Measurements from ENCODE around the gene DLGAP1.

DLGAP1 gene

GRCh38 chr18:3560755-3561154 is 894.4 kb downstream of the DLGAP1 start:
- no peak for TF ChIP-seq CTCF (conservative IDR thresholded peaks at IDR 0.05; ENCODE audit: control insufficient read depth, insufficient read depth, low read depth, low read length)
- DNase-seq (ENCODE audit: low read depth), result no peak
- H3K4me3 ChIP-seq (ENCODE audit: control insufficient read depth, low read depth, low read length), result no peak overlapping the region

GRCh38 chr18:3554811-3555427 is 900.2 kb downstream of the DLGAP1 start:
- no peak for DNase-seq (ENCODE audit: low read depth)
- TF ChIP-seq CTCF (conservative IDR thresholded peaks at IDR 0.05; ENCODE audit: control insufficient read depth, insufficient read depth, low read depth, low read length), result no peak
- H3K4me3 ChIP-seq (ENCODE audit: control insufficient read depth, low read depth, low read length), result no peak overlapping the region

GRCh38 chr18:3554091-3554601 is 901.0 kb downstream of the DLGAP1 start:
- no peak for DNase-seq (ENCODE audit: low read depth)
- no peak for TF ChIP-seq CTCF (conservative IDR thresholded peaks at IDR 0.05; ENCODE audit: control insufficient read depth, insufficient read depth, low read depth, low read length)
- H3K4me3 ChIP-seq (ENCODE audit: control insufficient read depth, low read depth, low read length), result no peak overlapping the region

- TF ChIP-seq CTCF (conservative IDR thresholded peaks at IDR 0.05; ENCODE audit: control insufficient read depth, insufficient read depth, low read depth, low read length), result no peak
- no peak overlapping the region for H3K4me3 ChIP-seq (ENCODE audit: control insufficient read depth, low read depth, low read length)
- DNase-seq (ENCODE audit: low read depth), result no peak
Observed at GRCh38 chr18:3552305-3552704, 902.8 kb downstream of the DLGAP1 start.

GRCh38 chr18:3547891-3548615 is 907.1 kb downstream of the DLGAP1 start:
- TF ChIP-seq CTCF (conservative IDR thresholded peaks at IDR 0.05; ENCODE audit: control insufficient read depth, insufficient read depth, low read depth, low read length), result no peak
- DNase-seq (ENCODE audit: low read depth), result no peak
- no peak overlapping the region for H3K4me3 ChIP-seq (ENCODE audit: control insufficient read depth, low read depth, low read length)

GRCh38 chr18:3546106-3546505 is 909.0 kb downstream of the DLGAP1 start:
- no peak for TF ChIP-seq CTCF (conservative IDR thresholded peaks at IDR 0.05; ENCODE audit: control insufficient read depth, insufficient read depth, low read depth, low read length)
- no peak for DNase-seq (ENCODE audit: low read depth)
- no peak overlapping the region for H3K4me3 ChIP-seq (ENCODE audit: control insufficient read depth, low read depth, low read length)
